Epithelial cell of esophagus (primary cell): ENCODE results near the gene BMF.
A peak's percentile ranks its signal among the peaks of the same experiment; 100 is the strongest.

Source experiments
- DNase-seq: peaks from one replicate; pipeline ENCODE4 v3.0.0; 2010; ENCODE audit warnings: low read depth
- H3K4me3 ChIP-seq: 2 replicates; pipeline ENCODE4 v1.5.1; 2011; ENCODE audit warnings: mild to moderate bottlenecking, low read length, control low read depth
- CTCF ChIP-seq: IDR thresholded peaks from 2 replicates; pipeline ENCODE4 v1.5.1; 2011; ENCODE audit warnings: low read depth, mild to moderate bottlenecking, low read length, control low read depth, inconsistent platforms; ENCODE audit not compliant: insufficient read depth; ENCODE audit errors: missing control alignments

The BMF gene

GRCh38 chr15:40110866-40111550 is 2.3 kb upstream of the BMF start:
- DNase-seq = no peak
- no peak overlapping the region for H3K4me3 ChIP-seq
- TF ChIP-seq CTCF = no peak

GRCh38 chr15:40108061-40108854 is 421 bp downstream of the BMF start:
- no peak for TF ChIP-seq CTCF
- DNase-seq = peak; percentile 35

GRCh38 chr15:40106203-40107161 is 2.2 kb downstream of the BMF start:
- peak overlapping the region; percentile 31 for H3K4me3 ChIP-seq
- peak; percentile 92 for DNase-seq
- TF ChIP-seq CTCF = peak; percentile 20

More at GRCh38 chr15:40108061-40108854, 421 bp downstream of the BMF start:
- H3K4me3 ChIP-seq = peak overlapping the region; percentile 66

DNA sequence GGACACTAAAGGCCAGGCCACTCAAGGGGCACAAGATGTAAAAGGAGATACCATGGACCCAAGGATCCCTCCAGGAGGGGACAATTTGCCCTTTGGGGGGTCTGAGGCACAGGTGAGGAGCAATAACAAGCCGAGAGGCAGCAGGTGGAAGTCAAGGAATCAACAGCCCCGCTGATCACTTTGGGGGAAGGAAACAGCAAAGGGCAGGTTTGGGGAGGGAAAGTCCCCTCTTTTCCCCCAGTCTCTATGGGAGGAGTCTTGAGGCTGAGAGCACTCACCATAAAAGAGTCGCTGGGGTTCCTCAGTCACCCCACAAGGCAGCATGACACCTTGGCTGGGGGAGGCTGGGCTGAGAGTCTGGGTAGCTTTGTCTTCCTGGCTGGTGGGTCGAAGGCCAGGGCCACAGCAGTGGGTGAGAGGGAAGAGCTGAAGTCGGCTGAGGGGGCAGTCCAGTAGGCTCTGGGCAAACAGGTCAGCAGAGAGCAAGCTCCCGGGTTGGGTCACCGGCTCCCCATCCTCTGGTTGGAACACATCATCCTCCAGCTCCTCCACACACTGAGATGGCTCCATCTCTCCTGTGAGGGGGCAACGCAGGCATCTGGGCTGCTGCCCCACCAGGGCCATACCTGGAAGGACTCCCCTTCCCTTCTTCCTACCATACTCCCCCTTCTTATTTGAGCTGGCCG is 3.0 kb downstream of the BMF start:
- TF ChIP-seq CTCF = no peak
- H3K4me3 ChIP-seq = no peak overlapping the region

GRCh38 chr15:40104865-40105516 is 3.7 kb downstream of the BMF start:
- peak; percentile 80 for DNase-seq
- H3K4me3 ChIP-seq = no peak overlapping the region
- TF ChIP-seq CTCF = peak; percentile 92

More for the DNA sequence above, 3.0 kb downstream of the BMF start:
- DNase-seq = no peak
